ENCODE results near the gene ZFP36L2.

Gene ZFP36L2

GRCh38 chr2:43265421-43265820 is 39.0 kb upstream of the ZFP36L2 start:
- no peaks in the 10 kb centered on the region for H3K36me3 ChIP-seq (ENCODE audit: control insufficient read depth, insufficient read depth, low read length)
- H3K4me3 ChIP-seq (ENCODE audit: low read length) = no peak overlapping the region
- no peak overlapping the region for H3K9ac ChIP-seq (ENCODE audit: low read length)
- H3K9me3 ChIP-seq (ENCODE audit: control insufficient read depth, low read length) = no peaks in the 10 kb centered on the region
- H3K27me3 ChIP-seq (ENCODE audit: control insufficient read depth, insufficient read depth, low read length) = no peaks in the 10 kb centered on the region
- H3K4me1 ChIP-seq (ENCODE audit: control insufficient read depth, insufficient read depth, low read length) = peaks cover 17% of the 10 kb centered on the region

GRCh38 chr2:43265001-43265400 is 38.6 kb upstream of the ZFP36L2 start:
- Histone ChIP-seq H3K9ac (ENCODE audit: low read length) (no peak overlapping the region), H3K27me3 (ENCODE audit: control insufficient read depth, insufficient read depth, low read length) (no peaks in the 10 kb centered on the region), H3K36me3 (ENCODE audit: control insufficient read depth, insufficient read depth, low read length) (no peaks in the 10 kb centered on the region), H3K4me1 (ENCODE audit: control insufficient read depth, insufficient read depth, low read length) (peaks cover 17% of the 10 kb centered on the region), H3K4me3 (ENCODE audit: low read length) (no peak overlapping the region), H3K9me3 (ENCODE audit: control insufficient read depth, low read length) (no peaks in the 10 kb centered on the region)

- Histone ChIP-seq H3K36me3 (ENCODE audit: control insufficient read depth, insufficient read depth, low read length) (no peaks in the 10 kb centered on the region), H3K9me3 (ENCODE audit: control insufficient read depth, low read length) (no peaks in the 10 kb centered on the region), H3K9ac (ENCODE audit: low read length) (no peak overlapping the region)
These were observed 36.5 kb upstream of the ZFP36L2 start for GRCh38 chr2:43262951-43263350.

GRCh38 chr2:43262239-43262638 is 35.8 kb upstream of the ZFP36L2 start:
- no peaks in the 10 kb centered on the region for H3K36me3 ChIP-seq (ENCODE audit: control insufficient read depth, insufficient read depth, low read length)
- no peaks in the 10 kb centered on the region for H3K9me3 ChIP-seq (ENCODE audit: control insufficient read depth, low read length)
- H3K4me1 ChIP-seq (ENCODE audit: control insufficient read depth, insufficient read depth, low read length) = no peaks in the 10 kb centered on the region

More at GRCh38 chr2:43262951-43263350, 36.5 kb upstream of the ZFP36L2 start:
- H3K4me1 ChIP-seq (ENCODE audit: control insufficient read depth, insufficient read depth, low read length) = no peaks in the 10 kb centered on the region
- H3K4me3 ChIP-seq (ENCODE audit: low read length) = no peak overlapping the region
- no peaks in the 10 kb centered on the region for H3K27me3 ChIP-seq (ENCODE audit: control insufficient read depth, insufficient read depth, low read length)

GRCh38 chr2:43259512-43259911 is 33.1 kb upstream of the ZFP36L2 start:
- no peaks in the 10 kb centered on the region for H3K9me3 ChIP-seq (ENCODE audit: control insufficient read depth, low read length)
- H3K36me3 ChIP-seq (ENCODE audit: control insufficient read depth, insufficient read depth, low read length) = no peaks in the 10 kb centered on the region
- no peaks in the 10 kb centered on the region for H3K27me3 ChIP-seq (ENCODE audit: control insufficient read depth, insufficient read depth, low read length)
- no peak overlapping the region for H3K9ac ChIP-seq (ENCODE audit: low read length)
- no peaks in the 10 kb centered on the region for H3K4me1 ChIP-seq (ENCODE audit: control insufficient read depth, insufficient read depth, low read length)
- no peak overlapping the region for H3K4me3 ChIP-seq (ENCODE audit: low read length)

More at GRCh38 chr2:43262239-43262638, 35.8 kb upstream of the ZFP36L2 start:
- Histone ChIP-seq H3K9ac (ENCODE audit: low read length) (no peak overlapping the region), H3K27me3 (ENCODE audit: control insufficient read depth, insufficient read depth, low read length) (no peaks in the 10 kb centered on the region), H3K4me3 (ENCODE audit: low read length) (no peak overlapping the region)

GRCh38 chr2:43258547-43259156 is 32.2 kb upstream of the ZFP36L2 start:
- Histone ChIP-seq H3K27me3 (ENCODE audit: control insufficient read depth, insufficient read depth, low read length) (no peaks in the 10 kb centered on the region), H3K4me1 (ENCODE audit: control insufficient read depth, insufficient read depth, low read length) (no peaks in the 10 kb centered on the region), H3K36me3 (ENCODE audit: control insufficient read depth, insufficient read depth, low read length) (no peaks in the 10 kb centered on the region), H3K4me3 (ENCODE audit: low read length) (no peak overlapping the region), H3K9ac (ENCODE audit: low read length) (no peak overlapping the region), H3K9me3 (ENCODE audit: control insufficient read depth, low read length) (no peaks in the 10 kb centered on the region)

GRCh38 chr2:43255296-43255910 is 29.0 kb upstream of the ZFP36L2 start:
- H3K9ac ChIP-seq (ENCODE audit: low read length) = no peak overlapping the region
- no peaks in the 10 kb centered on the region for H3K9me3 ChIP-seq (ENCODE audit: control insufficient read depth, low read length)
- no peak overlapping the region for H3K4me3 ChIP-seq (ENCODE audit: low read length)
- no peaks in the 10 kb centered on the region for H3K27me3 ChIP-seq (ENCODE audit: control insufficient read depth, insufficient read depth, low read length)
- no peaks in the 10 kb centered on the region for H3K4me1 ChIP-seq (ENCODE audit: control insufficient read depth, insufficient read depth, low read length)
- H3K36me3 ChIP-seq (ENCODE audit: control insufficient read depth, insufficient read depth, low read length) = no peaks in the 10 kb centered on the region

- Histone ChIP-seq H3K9ac (ENCODE audit: low read length) (no peak overlapping the region), H3K4me1 (ENCODE audit: control insufficient read depth, insufficient read depth, low read length) (no peaks in the 10 kb centered on the region), H3K4me3 (ENCODE audit: low read length) (no peak overlapping the region), H3K9me3 (ENCODE audit: control insufficient read depth, low read length) (no peaks in the 10 kb centered on the region), H3K27me3 (ENCODE audit: control insufficient read depth, insufficient read depth, low read length) (no peaks in the 10 kb centered on the region), H3K36me3 (ENCODE audit: control insufficient read depth, insufficient read depth, low read length) (no peaks in the 10 kb centered on the region)
These were observed 27.9 kb upstream of the ZFP36L2 start for GRCh38 chr2:43254331-43254730.

GRCh38 chr2:43251171-43251731 is 24.8 kb upstream of the ZFP36L2 start:
- Histone ChIP-seq H3K9ac (ENCODE audit: low read length) (peak overlapping the region; percentile 44), H3K4me1 (ENCODE audit: control insufficient read depth, insufficient read depth, low read length) (no peaks in the 10 kb centered on the region), H3K36me3 (ENCODE audit: control insufficient read depth, insufficient read depth, low read length) (no peaks in the 10 kb centered on the region), H3K27me3 (ENCODE audit: control insufficient read depth, insufficient read depth, low read length) (no peaks in the 10 kb centered on the region), H3K4me3 (ENCODE audit: low read length) (no peak overlapping the region), H3K9me3 (ENCODE audit: control insufficient read depth, low read length) (no peaks in the 10 kb centered on the region)

GRCh38 chr2:43250015-43250414 is 23.6 kb upstream of the ZFP36L2 start:
- Histone ChIP-seq H3K36me3 (ENCODE audit: control insufficient read depth, insufficient read depth, low read length) (no peaks in the 10 kb centered on the region), H3K4me1 (ENCODE audit: control insufficient read depth, insufficient read depth, low read length) (no peaks in the 10 kb centered on the region), H3K9ac (ENCODE audit: low read length) (no peak overlapping the region), H3K27me3 (ENCODE audit: control insufficient read depth, insufficient read depth, low read length) (no peaks in the 10 kb centered on the region), H3K4me3 (ENCODE audit: low read length) (no peak overlapping the region), H3K9me3 (ENCODE audit: control insufficient read depth, low read length) (no peaks in the 10 kb centered on the region)

GRCh38 chr2:43248621-43249020 is 22.2 kb upstream of the ZFP36L2 start:
- Histone ChIP-seq H3K4me1 (ENCODE audit: control insufficient read depth, insufficient read depth, low read length) (no peaks in the 10 kb centered on the region), H3K36me3 (ENCODE audit: control insufficient read depth, insufficient read depth, low read length) (no peaks in the 10 kb centered on the region), H3K4me3 (ENCODE audit: low read length) (no peak overlapping the region), H3K9me3 (ENCODE audit: control insufficient read depth, low read length) (no peaks in the 10 kb centered on the region), H3K9ac (ENCODE audit: low read length) (no peak overlapping the region), H3K27me3 (ENCODE audit: control insufficient read depth, insufficient read depth, low read length) (no peaks in the 10 kb centered on the region)

GRCh38 chr2:43246641-43247040 is 20.2 kb upstream of the ZFP36L2 start:
- Histone ChIP-seq H3K9ac (ENCODE audit: low read length) (no peak overlapping the region), H3K4me1 (ENCODE audit: control insufficient read depth, insufficient read depth, low read length) (no peaks in the 10 kb centered on the region), H3K4me3 (ENCODE audit: low read length) (no peak overlapping the region), H3K27me3 (ENCODE audit: control insufficient read depth, insufficient read depth, low read length) (no peaks in the 10 kb centered on the region), H3K9me3 (ENCODE audit: control insufficient read depth, low read length) (no peaks in the 10 kb centered on the region), H3K36me3 (ENCODE audit: control insufficient read depth, insufficient read depth, low read length) (no peaks in the 10 kb centered on the region)
